ENCODE results near the gene ELMO2. TPM values are rescaled to one million over a fixed set of nuclear protein-coding genes. Genes with fewer than 3 reads are reported as not detected.

Gene ELMO2
- total RNA-seq, 1 donor from 2014 or later, result 50.2 TPM

GRCh38 chr20:46354920-46355654, 51.3 kb downstream of the ELMO2 start:
- no peak for TF ChIP-seq CTCF (IDR thresholded peaks at IDR 0.05; ENCODE audit: insufficient read depth, low read length, poor library complexity, severe bottlenecking)
- H3K27me3 ChIP-seq (ENCODE audit: control insufficient read depth, insufficient read depth, low read length), result no peaks in the 10 kb centered on the region
- DNase-seq (ENCODE audit: low read depth), result no peak
- no peak overlapping the region for H3K4me3 ChIP-seq (ENCODE audit: low read depth, low read length)
- peaks cover 1% of the 10 kb centered on the region for H3K36me3 ChIP-seq (ENCODE audit: control insufficient read depth, insufficient read depth, low read length)

GRCh38 chr20:46354207-46354555, 52.2 kb downstream of the ELMO2 start:
- H3K4me3 ChIP-seq (ENCODE audit: low read depth, low read length), result no peak overlapping the region
- no peak for TF ChIP-seq CTCF (IDR thresholded peaks at IDR 0.05; ENCODE audit: insufficient read depth, low read length, poor library complexity, severe bottlenecking)
- H3K27me3 ChIP-seq (ENCODE audit: control insufficient read depth, insufficient read depth, low read length), result no peaks in the 10 kb centered on the region
- peaks cover 1% of the 10 kb centered on the region for H3K36me3 ChIP-seq (ENCODE audit: control insufficient read depth, insufficient read depth, low read length)
- no peak for DNase-seq (ENCODE audit: low read depth)

- no peak for TF ChIP-seq CTCF (IDR thresholded peaks at IDR 0.05; ENCODE audit: insufficient read depth, low read length, poor library complexity, severe bottlenecking)
- Histone ChIP-seq H3K4me3 (ENCODE audit: low read depth, low read length) (no peak overlapping the region), H3K27me3 (ENCODE audit: control insufficient read depth, insufficient read depth, low read length) (no peaks in the 10 kb centered on the region), H3K36me3 (ENCODE audit: control insufficient read depth, insufficient read depth, low read length) (peaks cover 1% of the 10 kb centered on the region)
- no peak for DNase-seq (ENCODE audit: low read depth)
These were observed 52.8 kb downstream of the ELMO2 start for GRCh38 chr20:46353500-46354206.

- no peak for TF ChIP-seq CTCF (IDR thresholded peaks at IDR 0.05; ENCODE audit: insufficient read depth, low read length, poor library complexity, severe bottlenecking)
- Histone ChIP-seq H3K27me3 (ENCODE audit: control insufficient read depth, insufficient read depth, low read length) (no peaks in the 10 kb centered on the region), H3K36me3 (ENCODE audit: control insufficient read depth, insufficient read depth, low read length) (peaks cover 1% of the 10 kb centered on the region), H3K4me3 (ENCODE audit: low read depth, low read length) (no peak overlapping the region)
- DNase-seq (ENCODE audit: low read depth), result no peak
These were observed 54.0 kb downstream of the ELMO2 start for GRCh38 chr20:46352370-46352938.

GRCh38 chr20:46351357-46352058, 54.9 kb downstream of the ELMO2 start:
- Histone ChIP-seq H3K27me3 (ENCODE audit: control insufficient read depth, insufficient read depth, low read length) (no peaks in the 10 kb centered on the region), H3K36me3 (ENCODE audit: control insufficient read depth, insufficient read depth, low read length) (peaks cover 1% of the 10 kb centered on the region), H3K4me3 (ENCODE audit: low read depth, low read length) (no peak overlapping the region)
- no peak for TF ChIP-seq CTCF (IDR thresholded peaks at IDR 0.05; ENCODE audit: insufficient read depth, low read length, poor library complexity, severe bottlenecking)
- DNase-seq (ENCODE audit: low read depth), result no peak

All from kidney epithelial cell (primary cell).